GM13976 (cell line): ENCODE measurements around the gene PSTPIP1.

ENCODE experiments used
- DNase-seq: peaks from one replicate; pipeline ENCODE4 v3.0.0; 2012; ENCODE audit warnings: low spot score
- in situ Hi-C: fragments of 300-500 bp; cut with MboI; formaldehyde crosslinking; loops from one replicate; pipeline ENCODE4 v1.12.0; 2022; ENCODE audit warnings: low sequenced_read_pairs, mixed read lengths, inconsistent platforms; ENCODE audit not compliant: unreplicated experiment
- TF ChIP-seq, protein P1 (sequence below): IDR thresholded peaks from 2 replicates; pipeline ENCODE4 v1.5.1; 2012; ENCODE audit warnings: borderline replicate concordance, mild to moderate bottlenecking; ENCODE audit not compliant: insufficient read depth; ENCODE audit errors: extremely low read depth, missing control alignments, control extremely low read depth

PSTPIP1 gene

DNA sequence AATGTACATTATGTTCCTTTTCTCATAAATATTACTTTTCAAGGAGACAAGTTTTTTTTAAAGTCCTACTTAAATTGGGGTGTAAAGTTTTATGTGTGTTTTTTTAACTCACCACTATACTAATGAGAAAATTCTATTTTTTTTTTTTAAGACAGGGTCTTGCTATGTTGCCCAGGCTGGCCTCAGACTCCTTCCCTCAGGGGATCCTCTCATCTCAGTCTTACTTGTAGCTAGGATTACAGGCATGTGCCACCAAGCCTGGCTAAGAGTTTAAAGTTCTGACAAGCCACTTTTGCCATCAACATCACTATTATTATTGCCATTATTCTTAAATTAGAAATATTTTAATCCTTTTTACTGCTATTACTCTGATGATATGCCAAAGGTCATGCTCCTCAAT lies 68.3 kb downstream of the PSTPIP1 start:
- in situ Hi-C loops, result no loop called here
- TF ChIP-seq, protein P1, sequence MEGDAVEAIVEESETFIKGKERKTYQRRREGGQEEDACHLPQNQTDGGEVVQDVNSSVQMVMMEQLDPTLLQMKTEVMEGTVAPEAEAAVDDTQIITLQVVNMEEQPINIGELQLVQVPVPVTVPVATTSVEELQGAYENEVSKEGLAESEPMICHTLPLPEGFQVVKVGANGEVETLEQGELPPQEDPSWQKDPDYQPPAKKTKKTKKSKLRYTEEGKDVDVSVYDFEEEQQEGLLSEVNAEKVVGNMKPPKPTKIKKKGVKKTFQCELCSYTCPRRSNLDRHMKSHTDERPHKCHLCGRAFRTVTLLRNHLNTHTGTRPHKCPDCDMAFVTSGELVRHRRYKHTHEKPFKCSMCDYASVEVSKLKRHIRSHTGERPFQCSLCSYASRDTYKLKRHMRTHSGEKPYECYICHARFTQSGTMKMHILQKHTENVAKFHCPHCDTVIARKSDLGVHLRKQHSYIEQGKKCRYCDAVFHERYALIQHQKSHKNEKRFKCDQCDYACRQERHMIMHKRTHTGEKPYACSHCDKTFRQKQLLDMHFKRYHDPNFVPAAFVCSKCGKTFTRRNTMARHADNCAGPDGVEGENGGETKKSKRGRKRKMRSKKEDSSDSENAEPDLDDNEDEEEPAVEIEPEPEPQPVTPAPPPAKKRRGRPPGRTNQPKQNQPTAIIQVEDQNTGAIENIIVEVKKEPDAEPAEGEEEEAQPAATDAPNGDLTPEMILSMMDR, result no peak
- no peak for DNase-seq

DNA sequence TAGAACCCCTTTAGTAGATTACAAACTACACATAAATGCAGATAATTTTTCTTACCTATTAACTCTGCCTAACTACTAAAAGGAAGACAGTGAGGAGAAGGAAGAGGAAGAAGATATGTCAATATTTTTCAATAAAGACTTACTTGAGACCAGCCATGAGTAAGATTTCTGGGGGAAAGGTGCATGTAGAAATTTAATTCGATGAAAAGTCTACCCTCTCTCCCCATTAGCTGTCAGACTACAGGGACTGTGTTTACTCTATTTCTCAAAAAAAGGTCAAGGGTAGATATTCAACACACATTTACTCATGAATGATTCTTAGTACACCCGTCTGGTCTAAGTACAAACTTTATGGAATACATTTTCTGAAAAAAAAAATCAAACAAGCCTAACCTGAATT lies 69.1 kb downstream of the PSTPIP1 start:
- in situ Hi-C loops, result no loop called here
- TF ChIP-seq, protein P1, result no peak
- no peak for DNase-seq

- in situ Hi-C loops, result no loop called here
These were observed 69.8 kb downstream of the PSTPIP1 start for GRCh38 chr15:77064539-77065308.

GRCh38 chr15:77066971-77067690 lies 72.2 kb downstream of the PSTPIP1 start:
- in situ Hi-C loops, result no loop called here
- no peak for DNase-seq
- TF ChIP-seq, protein P1, result no peak

More at GRCh38 chr15:77064539-77065308, 69.8 kb downstream of the PSTPIP1 start:
- TF ChIP-seq, protein P1, result no peak
- no peak for DNase-seq

DNA sequence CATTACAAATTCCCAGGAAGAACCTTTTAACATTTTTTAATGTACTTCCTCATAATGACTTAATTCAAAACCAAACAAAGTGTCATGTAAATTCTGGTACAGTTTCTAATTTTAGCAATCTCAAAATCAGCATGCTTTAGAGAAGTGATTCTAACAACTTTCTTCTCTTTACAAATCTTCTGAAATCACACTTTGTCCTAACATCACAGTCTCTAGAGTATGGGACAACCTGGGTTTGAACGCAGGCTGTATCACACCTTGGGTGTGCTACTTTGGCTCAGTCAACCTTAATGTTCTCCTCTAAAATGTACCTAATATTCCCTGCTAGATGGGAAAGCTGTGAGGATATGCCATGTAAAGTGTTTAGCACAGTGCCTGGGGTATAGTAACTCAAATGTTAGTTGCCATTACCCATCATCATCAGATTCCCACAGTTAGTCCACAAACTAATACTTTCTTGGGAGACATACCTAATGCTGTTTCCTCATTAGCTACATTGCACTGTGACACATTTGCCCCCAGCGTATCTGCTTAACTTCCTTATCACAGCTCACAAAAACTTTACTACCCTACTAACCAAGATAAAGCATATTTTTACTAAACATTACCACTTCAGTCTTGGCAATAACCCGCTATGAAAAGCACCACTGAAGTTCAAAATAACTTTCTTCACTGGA lies 72.9 kb downstream of the PSTPIP1 start:
- TF ChIP-seq, protein P1, result no peak
- in situ Hi-C loops, result no loop called here
- no peak for DNase-seq

DNA sequence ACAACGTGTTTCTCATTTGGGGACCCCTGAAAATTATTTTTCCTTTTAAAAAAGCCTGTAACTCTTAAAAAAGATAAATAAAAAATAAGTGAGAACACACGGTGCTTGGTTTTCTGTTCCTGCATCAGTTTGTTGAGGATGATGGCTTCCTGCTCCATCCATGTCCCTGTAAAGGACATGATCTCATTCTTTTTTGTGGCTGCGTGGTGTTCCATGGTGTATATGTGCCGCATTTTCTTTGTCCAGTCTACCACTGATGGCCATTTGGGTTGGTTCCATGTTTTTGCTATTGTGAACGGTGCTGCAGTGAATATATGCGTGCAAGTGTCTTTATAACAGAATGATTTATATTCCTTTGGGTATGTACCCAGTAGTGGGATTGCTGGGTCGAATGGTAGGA lies 73.7 kb downstream of the PSTPIP1 start:
- in situ Hi-C loops, result no loop called here
- TF ChIP-seq, protein P1, result no peak

More for the DNA sequence above, 73.7 kb downstream of the PSTPIP1 start:
- no peak for DNase-seq
